Activated gamma-delta T cell (primary cell): ENCODE measurements around the gene MC1R.

Experiments used
- DNase-seq: peaks from one replicate; lab custom pipeline; 2025; lab: John Stamatoyannopoulos, UW

MC1R gene

GRCh38 chr16:89895482-89896250, 23.0 kb upstream of the MC1R start:
- DNase-seq: no peak

GRCh38 chr16:89897204-89897603, 21.5 kb upstream of the MC1R start:
- DNase-seq: no peak

- DNase-seq: no peak
Measured at GRCh38 chr16:89898201-89898967, 20.3 kb upstream of the MC1R start.

GRCh38 chr16:89899879-89900481, 18.7 kb upstream of the MC1R start:
- DNase-seq: no peak

- DNase-seq: no peak
Measured at GRCh38 chr16:89900885-89901284, 17.8 kb upstream of the MC1R start.

GRCh38 chr16:89902980-89903379, 15.7 kb upstream of the MC1R start:
- DNase-seq: no peak

GRCh38 chr16:89903908-89904515, 14.7 kb upstream of the MC1R start:
- DNase-seq: no peak

- DNase-seq: no peak
Measured at GRCh38 chr16:89904606-89905510, 13.8 kb upstream of the MC1R start.

GRCh38 chr16:89905511-89906139, 13.0 kb upstream of the MC1R start:
- no peak for DNase-seq

- no peak for DNase-seq
Measured at GRCh38 chr16:89906140-89907025, 12.3 kb upstream of the MC1R start.

- DNase-seq: no peak
Measured at GRCh38 chr16:89907055-89907814, 11.4 kb upstream of the MC1R start.

- DNase-seq: no peak
Measured at GRCh38 chr16:89908236-89908635, 10.4 kb upstream of the MC1R start.

- peak; percentile 47 for DNase-seq
Measured at GRCh38 chr16:89909777-89910716, 8.6 kb upstream of the MC1R start.

- no peak for DNase-seq
Measured at GRCh38 chr16:89910717-89911354, 7.8 kb upstream of the MC1R start.

GRCh38 chr16:89911375-89911774, 7.3 kb upstream of the MC1R start:
- no peak for DNase-seq

GRCh38 chr16:89912143-89912542, 6.5 kb upstream of the MC1R start:
- DNase-seq: no peak

- DNase-seq: no peak
Measured at GRCh38 chr16:89912627-89913026, 6.0 kb upstream of the MC1R start.
